PC-9 (cell line): ENCODE results near the gene PTPRD. TPM values are rescaled to one million over a fixed set of nuclear protein-coding genes. Genes with fewer than 3 reads are reported as not detected.

Experiments used
- BruUV-seq: library from RNA; stranded (reverse); fragments of 400-500 nt; replicated peaks from 2 replicates; lab custom pipeline; 2021; lab: Mats Ljungman, UMichigan
- CTCF ChIA-PET: fragments of 300-600 bp; sonication (Branson Sonifier 250); formaldehyde crosslinking; loops from one replicate; lab custom pipeline; 2022; ENCODE audit warnings: antibody characterized with exemption; lab: Charles Lee
- POLR2A ChIA-PET: fragments of 300-600 bp; sonication (Branson Sonifier 250); formaldehyde crosslinking; loops from one replicate; lab custom pipeline; 2022; ENCODE audit warnings: antibody characterized with exemption; ENCODE audit not compliant: unreplicated experiment; lab: Charles Lee
- DNase-seq, 2 experiments: peaks; one replicate each; pipeline versions ENCODE4 v3.0.0 to v3.0.0-alpha.2; 2015 to 2022; ENCODE audit warnings: mixed read lengths in 1 of 2
- H2AFZ ChIP-seq: fragments of 200-600 bp; sonication (generic); 2 replicates; pipeline ENCODE4 v1.8.1; 2017; ENCODE audit warnings: antibody characterized with exemption
- H3F3A ChIP-seq: fragments of 200-600 bp; sonication (generic); 2 replicates; pipeline ENCODE4 v1.8.1; 2017; ENCODE audit warnings: antibody characterized with exemption, mild to moderate bottlenecking, low read depth; ENCODE audit not compliant: insufficient read depth
- H3K27ac ChIP-seq: fragments of 200-600 bp; sonication (generic); 2 replicates; pipeline ENCODE4 v1.6.1; 2016; ENCODE audit warnings: mixed run types
- H3K27me3 ChIP-seq: fragments of 200-600 bp; sonication (generic); 2 replicates; pipeline ENCODE4 v1.6.1; 2016; ENCODE audit warnings: low read depth, mixed run types; ENCODE audit not compliant: insufficient read depth
- H3K36me3 ChIP-seq: fragments of 200-600 bp; sonication (generic); 2 replicates; pipeline ENCODE4 v1.6.1; 2016; ENCODE audit warnings: low read depth, mixed run types
- H3K4me1 ChIP-seq: fragments of 200-600 bp; sonication (generic); replicated peaks from 2 replicates; pipeline ENCODE4 v1.6.1; 2016; ENCODE audit warnings: mixed run types; ENCODE audit not compliant: insufficient read depth
- H3K4me2 ChIP-seq: fragments of 200-600 bp; sonication (generic); 2 replicates; pipeline ENCODE4 v1.6.1; 2017; ENCODE audit warnings: mixed run types
- H3K4me3 ChIP-seq: fragments of 200-600 bp; sonication (generic); 2 replicates; pipeline ENCODE4 v1.6.1; 2016; ENCODE audit warnings: mixed run types
- H3K79me2 ChIP-seq: fragments of 200-600 bp; sonication (generic); 2 replicates; pipeline ENCODE4 v1.6.1; 2017; ENCODE audit warnings: low read depth, mixed run types
- H3K9me2 ChIP-seq: fragments of 200-600 bp; sonication (generic); 2 replicates; pipeline ENCODE4 v1.8.1; 2017; ENCODE audit warnings: mild to moderate bottlenecking; ENCODE audit not compliant: insufficient read depth
- H3K9me3 ChIP-seq: fragments of 200-600 bp; sonication (generic); 2 replicates; pipeline ENCODE4 v1.8.1; 2016; ENCODE audit warnings: low read depth; ENCODE audit not compliant: insufficient read depth
- H4K20me1 ChIP-seq: fragments of 200-600 bp; sonication (generic); 2 replicates; pipeline ENCODE4 v1.8.1; 2017; ENCODE audit not compliant: insufficient read depth
- CTCF ChIP-seq: fragments of 200-600 bp; sonication (generic); conservative IDR thresholded peaks from 2 replicates; pipeline ENCODE4 v1.6.1; 2017; ENCODE audit warnings: mixed run types, antibody characterized with exemption, mild to moderate bottlenecking, moderate library complexity
- EZH2 ChIP-seq: fragments of 200-600 bp; sonication (generic); IDR thresholded peaks from 2 replicates; pipeline ENCODE4 v1.8.0; 2017; ENCODE audit warnings: antibody characterized with exemption, low read depth
- intact Hi-C: fragments of 100-400 bp; cut with micrococcal nuclease; formaldehyde crosslinking; loops from one replicate; pipeline ENCODE4 v1.10.0; 2022; ENCODE audit not compliant: unreplicated experiment
- total RNA-seq: library from RNA; stranded (reverse); gene quantifications from 2 replicates; pipeline ENCODE4 v1.2.3, GENCODE V29; 2021

PTPRD gene
- total RNA-seq, 1 experiment from 2014 or later, result not detected

GRCh38 chr9:8430945-8431344 is 2181.9 kb downstream of the PTPRD start:
- TF ChIP-seq CTCF (no peak), EZH2 (no peak)
- H3K9me3 ChIP-seq, result no peaks in the 10 kb centered on the region
- CTCF ChIA-PET, result no interaction called here
- H3K4me1 ChIP-seq, result no peaks in the 10 kb centered on the region
- no peak for DNase-seq
- POLR2A ChIA-PET, result no interaction called here
- intact Hi-C loops, result no loop called here
- H3K4me2 ChIP-seq, result no peak overlapping the region
- H4K20me1 ChIP-seq, result no peaks in the 10 kb centered on the region
- no peak overlapping the region for H3K4me3 ChIP-seq
- H3K27ac ChIP-seq, result no peak overlapping the region
- no peak overlapping the region for H2AFZ ChIP-seq
- peaks cover 6% of the 10 kb centered on the region; the same call in 1 of the 2 replicates for H3K27me3 ChIP-seq
- no peaks in the 10 kb centered on the region for H3K36me3 ChIP-seq
- BruUV-seq, result no TSS peak
- H3F3A ChIP-seq, result no peaks in the 10 kb centered on the region
- H3K9me2 ChIP-seq, result no peaks in the 10 kb centered on the region
- H3K79me2 ChIP-seq, result no peaks in the 10 kb centered on the region

DNA sequence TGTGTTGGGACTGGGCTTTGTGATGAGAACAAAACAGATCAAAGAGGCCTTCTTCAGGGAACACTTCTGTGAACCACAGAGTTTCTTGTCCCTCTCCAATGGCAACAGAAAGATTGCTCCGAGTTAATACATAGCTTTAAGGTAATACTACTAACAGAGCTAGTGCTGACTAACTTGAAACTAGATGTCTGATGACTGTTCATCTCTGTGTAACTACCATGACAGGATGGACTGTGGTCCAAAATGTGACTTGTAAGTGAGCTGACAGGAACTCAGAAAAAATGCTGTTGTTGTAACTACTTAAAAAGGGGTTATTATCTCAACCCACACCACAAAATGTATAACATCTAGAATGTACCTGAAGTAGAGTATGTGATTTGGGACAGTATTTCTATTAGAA is 2183.0 kb downstream of the PTPRD start:
- POLR2A ChIA-PET, result no interaction called here
- peaks cover 6% of the 10 kb centered on the region; the same call in 1 of the 2 replicates for H3K27me3 ChIP-seq
- H3K4me1 ChIP-seq, result no peaks in the 10 kb centered on the region
- H3K4me3 ChIP-seq, result no peak overlapping the region
- no peaks in the 10 kb centered on the region for H3K9me3 ChIP-seq
- intact Hi-C loops, result no loop called here
- TF ChIP-seq EZH2, result no peak
- no peak for TF ChIP-seq CTCF
- H3F3A ChIP-seq, result no peaks in the 10 kb centered on the region
- no peaks in the 10 kb centered on the region for H3K79me2 ChIP-seq
- no peaks in the 10 kb centered on the region for H3K9me2 ChIP-seq
- no peak overlapping the region for H3K4me2 ChIP-seq
- H3K27ac ChIP-seq, result no peak overlapping the region
- no peaks in the 10 kb centered on the region for H3K36me3 ChIP-seq
- no peaks in the 10 kb centered on the region for H4K20me1 ChIP-seq
- BruUV-seq, result no TSS peak
- H2AFZ ChIP-seq, result no peak overlapping the region
- no peak for DNase-seq
- CTCF ChIA-PET, result no interaction called here

DNA sequence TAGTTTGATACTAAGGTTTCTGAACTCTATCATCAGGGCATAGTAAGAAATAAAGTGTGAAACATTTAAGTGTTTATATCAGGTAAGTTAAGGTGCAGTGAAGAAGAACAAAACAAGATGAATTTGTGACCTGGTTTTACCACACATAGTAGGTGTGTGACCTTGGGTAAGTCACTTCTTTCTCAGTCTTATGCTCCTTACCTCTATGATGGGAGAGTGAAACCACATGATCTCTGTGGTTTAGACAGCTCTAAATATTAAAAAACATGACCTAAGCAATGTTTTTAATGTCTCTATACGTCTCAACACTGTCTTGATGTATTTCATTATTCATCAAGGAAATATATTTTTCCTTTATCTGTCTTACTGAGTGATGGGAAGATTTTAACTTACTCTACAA is 2183.6 kb downstream of the PTPRD start:
- H3K4me3 ChIP-seq, result no peak overlapping the region
- no peaks in the 10 kb centered on the region for H3K36me3 ChIP-seq
- peaks cover 3% of the 10 kb centered on the region; the same call in 1 of the 2 replicates for H3K27me3 ChIP-seq
- no peaks in the 10 kb centered on the region for H3F3A ChIP-seq
- intact Hi-C loops, result no loop called here
- TF ChIP-seq CTCF (no peak), EZH2 (no peak)
- DNase-seq, result no peak
- no peaks in the 10 kb centered on the region for H3K9me3 ChIP-seq
- POLR2A ChIA-PET, result no interaction called here
- CTCF ChIA-PET, result no interaction called here
- no peak overlapping the region for H2AFZ ChIP-seq
- no peaks in the 10 kb centered on the region for H3K4me1 ChIP-seq
- H3K27ac ChIP-seq, result no peak overlapping the region
- no peaks in the 10 kb centered on the region for H3K79me2 ChIP-seq
- no peaks in the 10 kb centered on the region for H3K9me2 ChIP-seq
- no peak overlapping the region for H3K4me2 ChIP-seq
- no TSS peak for BruUV-seq
- H4K20me1 ChIP-seq, result no peaks in the 10 kb centered on the region
